SK-N-SH (cell line): ENCODE measurements around the gene GRIK3. TPM values are rescaled to one million over a fixed set of nuclear protein-coding genes. Genes with fewer than 3 reads are reported as not detected.

ENCODE experiments used
- CTCF ChIA-PET: fragments of 300-600, 350-600 bp; formaldehyde crosslinking; extraction: SDS; loops from one replicate; lab custom pipeline; 2021; lab: Yijun Ruan, JAX
- POLR2A ChIA-PET: fragments of 350-600 bp; sonication (Branson Sonifier 250); formaldehyde crosslinking; extraction: SDS; loops from one replicate; lab custom pipeline; 2020; ENCODE audit warnings: antibody characterized with exemption, inconsistent platforms; lab: Yijun Ruan, JAX
- DNase-seq: peaks from one replicate; pipeline ENCODE4 v3.0.0; 2012
- H2AFZ ChIP-seq: fragments of 200-600 bp; sonication (generic); 2 replicates; pipeline ENCODE4 v1.8.1; 2016; ENCODE audit warnings: antibody characterized with exemption, mild to moderate bottlenecking, low read depth
- H3F3A ChIP-seq: fragments of 200-600 bp; sonication (generic); replicated peaks from 2 replicates; pipeline ENCODE3; 2016; ENCODE audit warnings: antibody characterized with exemption, mild to moderate bottlenecking; ENCODE audit not compliant: insufficient read depth
- H3K27ac ChIP-seq, 2 experiments: fragments of 200-500 bp in 1 of 2; fragments of 200-600 bp in 1 of 2; sonication (Bioruptor generic) in 1 of 2; sonication (generic), shearing (Covaris generic) in 1 of 2; 2 replicates each; pipeline versions ENCODE4 v1.5.1 to v1.6.1; 2014 to 2016; ENCODE audit warnings: low read depth in 2 of 2, inconsistent platforms in 1 of 2, low read length in 1 of 2, mild to moderate bottlenecking in 1 of 2, mixed read lengths in 1 of 2
- H3K27me3 ChIP-seq: fragments of 200-600 bp; sonication (generic), shearing (Covaris generic); 2 replicates; pipeline ENCODE4 v1.6.1; 2016; ENCODE audit warnings: mixed run types; ENCODE audit not compliant: insufficient read depth
- H3K36me3 ChIP-seq, 2 experiments: fragments of 200-500 bp in 1 of 2; fragments of 200-600 bp in 1 of 2; sonication (Bioruptor generic) in 1 of 2; sonication (generic) in 1 of 2; replicated peaks in 1 of 2; 2 replicates each; pipeline versions ENCODE3 to v1.5.1; 2014 to 2016; ENCODE audit warnings: low read length in 1 of 2, mild to moderate bottlenecking in 1 of 2; ENCODE audit not compliant: insufficient read depth in 2 of 2, control insufficient read depth in 1 of 2
- H3K4me1 ChIP-seq, 2 experiments: fragments of 200-500 bp in 1 of 2; fragments of 200-600 bp in 1 of 2; sonication (Bioruptor generic) in 1 of 2; sonication (generic), shearing (Covaris generic) in 1 of 2; 2 replicates each; pipeline versions ENCODE4 v1.5.1 to v1.6.1; 2014 to 2016; ENCODE audit warnings: low read depth in 1 of 2, low read length in 1 of 2, mixed run types in 1 of 2; ENCODE audit not compliant: insufficient read depth in 2 of 2, control insufficient read depth in 1 of 2
- H3K4me2 ChIP-seq: fragments of 200-600 bp; sonication (generic), shearing (Covaris generic); 2 replicates; pipeline ENCODE4 v1.6.1; 2017; ENCODE audit warnings: mixed run types
- H3K4me3 ChIP-seq, 2 experiments: fragments of 200-500 bp in 1 of 2; fragments of 200-600 bp in 1 of 2; sonication (Bioruptor generic) in 1 of 2; sonication (generic), shearing (Covaris generic) in 1 of 2; 2 replicates each; pipeline versions ENCODE4 v1.5.1 to v1.8.1; 2014 to 2016; ENCODE audit warnings: low read depth in 2 of 2, inconsistent platforms in 1 of 2, low read length in 1 of 2, mild to moderate bottlenecking in 1 of 2, mixed read lengths in 1 of 2, moderate library complexity in 1 of 2
- H3K79me2 ChIP-seq: fragments of 200-600 bp; sonication (generic); 2 replicates; pipeline ENCODE4 v1.8.1; 2017; ENCODE audit warnings: mild to moderate bottlenecking; ENCODE audit not compliant: insufficient read depth
- H3K9ac ChIP-seq: fragments of 200-600 bp; sonication (generic); 2 replicates; pipeline ENCODE4 v1.6.1; 2017; ENCODE audit warnings: mixed run types
- H3K9me2 ChIP-seq: fragments of 200-600 bp; sonication (generic); 2 replicates; pipeline ENCODE4 v1.6.1; 2017; ENCODE audit warnings: mixed run types
- H3K9me3 ChIP-seq: fragments of 200-600 bp; sonication (generic); 2 replicates; pipeline ENCODE4 v1.6.1; 2017; ENCODE audit warnings: mixed run types, mild to moderate bottlenecking, moderate library complexity
- H4K20me1 ChIP-seq: fragments of 200-600 bp; sonication (generic); 2 replicates; pipeline ENCODE4 v1.6.1; 2017; ENCODE audit warnings: mild to moderate bottlenecking, mixed run types; ENCODE audit not compliant: insufficient read depth
- CHD2 ChIP-seq: fragments of 150-350 bp; IDR thresholded peaks from 2 replicates; pipeline ENCODE4 v1.6.1; 2018; ENCODE audit warnings: low read length; ENCODE audit not compliant: partially characterized antibody
- CTCF ChIP-seq: fragments of 200-600 bp; sonication (generic); IDR thresholded peaks from 2 replicates; pipeline ENCODE4 v1.6.1; 2017; ENCODE audit warnings: antibody characterized with exemption, mild to moderate bottlenecking, moderate library complexity
- EZH2phosphoT487 ChIP-seq: fragments of 200-600 bp; sonication (generic); IDR thresholded peaks from 2 replicates; pipeline ENCODE4 v1.6.1; 2017; ENCODE audit warnings: low read depth, mixed run types, mild to moderate bottlenecking, antibody characterized with exemption, moderate library complexity, borderline replicate concordance
- FOXM1 ChIP-seq: IDR thresholded peaks from 2 replicates; pipeline ENCODE4 v1.4.0; 2012; ENCODE audit warnings: low read depth, mild to moderate bottlenecking
- GATA2 ChIP-seq: sonication (generic); formaldehyde crosslinking; IDR thresholded peaks from 2 replicates; pipeline ENCODE4 v1.5.0; 2020; ENCODE audit warnings: mild to moderate bottlenecking, missing genetic modification reagents
- MAX ChIP-seq: IDR thresholded peaks from 2 replicates; pipeline ENCODE4 v1.4.0; 2012; ENCODE audit warnings: low read depth
- MEF2A ChIP-seq: IDR thresholded peaks from 2 replicates; pipeline ENCODE4 v1.4.0; 2012; ENCODE audit warnings: low read depth, borderline replicate concordance
- MXI1 ChIP-seq: IDR thresholded peaks from 2 replicates; pipeline ENCODE4 v1.6.1; 2012; ENCODE audit warnings: mild to moderate bottlenecking, low read depth, low read length, improper control_type of control experiment
- NFIC ChIP-seq: IDR thresholded peaks from 2 replicates; pipeline ENCODE4 v1.4.0; 2012; ENCODE audit warnings: borderline replicate concordance
- NRF1 ChIP-seq: IDR thresholded peaks from 2 replicates; pipeline ENCODE4 v1.6.1; 2012; ENCODE audit warnings: low read depth, mild to moderate bottlenecking, low read length
- REST ChIP-seq: IDR thresholded peaks from 2 replicates; pipeline ENCODE4 v1.6.1; 2012; ENCODE audit warnings: mild to moderate bottlenecking, low read depth, low read length, moderate library complexity
- RFX5 ChIP-seq: IDR thresholded peaks from 2 replicates; pipeline ENCODE4 v1.6.1; 2012; ENCODE audit warnings: mild to moderate bottlenecking, improper control_type of control experiment, low read length
- SIN3A ChIP-seq: IDR thresholded peaks from 2 replicates; pipeline ENCODE4 v1.6.1; 2012; ENCODE audit warnings: low read depth, mild to moderate bottlenecking, low read length, moderate library complexity, borderline replicate concordance
- TAF1 ChIP-seq: IDR thresholded peaks from 2 replicates; pipeline ENCODE4 v1.6.1; 2012; ENCODE audit warnings: low read depth, mild to moderate bottlenecking, low read length, moderate library complexity, borderline replicate concordance
- TEAD4 ChIP-seq: IDR thresholded peaks from 2 replicates; pipeline ENCODE4 v1.4.0; 2012; ENCODE audit warnings: mild to moderate bottlenecking, borderline replicate concordance; ENCODE audit not compliant: insufficient read depth
- ZBTB33 ChIP-seq: IDR thresholded peaks from 2 replicates; pipeline ENCODE4 v1.4.0; 2012; ENCODE audit warnings: low read depth, borderline replicate concordance
- WGBS: methylation state at CpG from one replicate; pipeline ENCODE4 v1.1.6; 2017; ENCODE audit warnings: low lambda C conversion rate; 5-methylcytosine and 5-hydroxymethylcytosine counted together
- polyA plus RNA-seq, 3 experiments: library from polyadenylated mRNA; depleted of rRNA; stranded (reverse); fragments of >200 nt; gene quantifications; 2 replicates each; pipeline ENCODE4 v1.2.3, GENCODE V29; 2012
- TF ChIP-seq, protein P1 (sequence below): IDR thresholded peaks from 2 replicates; pipeline ENCODE4; 2012

GRIK3 gene
- polyA plus RNA-seq, 1 of the 3 experiments (the other 2 are of a cell fraction): not detected

GRCh38 chr1:36906555-36906954 is 127.8 kb downstream of the GRIK3 start (continued):
- no peak for TF ChIP-seq REST
- TF ChIP-seq RFX5: no peak
- TF ChIP-seq MEF2A: no peak
- TF ChIP-seq, all 33 proteins: peak for 0

DNA sequence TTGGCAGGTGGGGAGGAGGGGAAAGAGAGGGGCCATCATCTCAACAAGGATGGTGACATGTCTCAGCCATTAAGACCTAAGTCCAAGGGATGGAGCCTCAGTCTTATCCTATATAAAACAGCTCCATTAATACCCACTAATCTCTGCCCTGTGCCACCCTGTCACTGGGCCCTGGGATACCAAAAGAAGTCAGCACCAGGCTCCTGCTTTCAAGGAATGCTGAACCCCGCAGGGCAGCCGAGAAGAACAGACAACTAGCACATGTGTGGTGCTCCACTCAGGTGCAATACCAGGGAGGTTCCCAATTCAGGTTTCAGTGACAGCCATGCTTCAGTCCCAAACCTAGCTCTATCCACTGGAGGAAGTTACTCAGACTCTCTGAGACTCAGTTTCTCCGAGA is 128.4 kb downstream of the GRIK3 start:
- Histone ChIP-seq H3K27me3 (no peaks in the 10 kb centered on the region), H3K36me3 (no peaks in the 10 kb centered on the region), H3K4me2 (no peak overlapping the region), H3K9ac (no peak overlapping the region), H3K79me2 (no peaks in the 10 kb centered on the region), H3F3A (no peaks in the 10 kb centered on the region), H3K27ac (no peak overlapping the region), H3K9me2 (no peaks in the 10 kb centered on the region), H3K9me3 (no peaks in the 10 kb centered on the region), H2AFZ (no peak overlapping the region), H3K4me1 (no peaks in the 10 kb centered on the region; a peak in 1 of 4 replicates), H4K20me1 (no peaks in the 10 kb centered on the region), H3K4me3 (no peak overlapping the region)
- WGBS: 31% methylated on average over 3 of the region's 3 CpGs
- no peak for DNase-seq
- CTCF ChIA-PET: interaction anchor here (1.1 kb wide), 1 partner anchor 16 kb away, joined by 3 read pairs; no protein-coding TSS in a partner anchor
- POLR2A ChIA-PET: no interaction called here
- TF ChIP-seq, protein P1, sequence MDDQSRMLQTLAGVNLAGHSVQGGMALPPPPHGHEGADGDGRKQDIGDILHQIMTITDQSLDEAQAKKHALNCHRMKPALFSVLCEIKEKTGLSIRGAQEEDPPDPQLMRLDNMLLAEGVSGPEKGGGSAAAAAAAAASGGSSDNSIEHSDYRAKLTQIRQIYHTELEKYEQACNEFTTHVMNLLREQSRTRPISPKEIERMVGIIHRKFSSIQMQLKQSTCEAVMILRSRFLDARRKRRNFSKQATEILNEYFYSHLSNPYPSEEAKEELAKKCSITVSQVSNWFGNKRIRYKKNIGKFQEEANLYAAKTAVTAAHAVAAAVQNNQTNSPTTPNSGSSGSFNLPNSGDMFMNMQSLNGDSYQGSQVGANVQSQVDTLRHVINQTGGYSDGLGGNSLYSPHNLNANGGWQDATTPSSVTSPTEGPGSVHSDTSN: no peak
- TF ChIP-seq NRF1 (no peak), REST (no peak), EZH2phosphoT487 (no peak), GATA2 (CRISPR knock-in tag) (no peak), CHD2 (no peak), FOXM1 (no peak), ZBTB33 (no peak), MXI1 (no peak), CTCF (no peak), MAX (no peak), TEAD4 (no peak), TAF1 (no peak), NFIC (no peak), RFX5 (no peak), SIN3A (no peak)
